HG03521 (cell line): ENCODE measurements around the gene SH2D2A.
A peak's percentile ranks its signal among the peaks of the same experiment; 100 is the strongest.

Source experiments
- ATAC-seq: cut with Tn5 transposase; IDR thresholded peaks from one replicate; pipeline ENCODE4 v1.9.1; 2021; ENCODE audit warnings: mild to moderate bottlenecking, moderate library complexity; ENCODE audit not compliant: unreplicated experiment

SH2D2A gene

DNA sequence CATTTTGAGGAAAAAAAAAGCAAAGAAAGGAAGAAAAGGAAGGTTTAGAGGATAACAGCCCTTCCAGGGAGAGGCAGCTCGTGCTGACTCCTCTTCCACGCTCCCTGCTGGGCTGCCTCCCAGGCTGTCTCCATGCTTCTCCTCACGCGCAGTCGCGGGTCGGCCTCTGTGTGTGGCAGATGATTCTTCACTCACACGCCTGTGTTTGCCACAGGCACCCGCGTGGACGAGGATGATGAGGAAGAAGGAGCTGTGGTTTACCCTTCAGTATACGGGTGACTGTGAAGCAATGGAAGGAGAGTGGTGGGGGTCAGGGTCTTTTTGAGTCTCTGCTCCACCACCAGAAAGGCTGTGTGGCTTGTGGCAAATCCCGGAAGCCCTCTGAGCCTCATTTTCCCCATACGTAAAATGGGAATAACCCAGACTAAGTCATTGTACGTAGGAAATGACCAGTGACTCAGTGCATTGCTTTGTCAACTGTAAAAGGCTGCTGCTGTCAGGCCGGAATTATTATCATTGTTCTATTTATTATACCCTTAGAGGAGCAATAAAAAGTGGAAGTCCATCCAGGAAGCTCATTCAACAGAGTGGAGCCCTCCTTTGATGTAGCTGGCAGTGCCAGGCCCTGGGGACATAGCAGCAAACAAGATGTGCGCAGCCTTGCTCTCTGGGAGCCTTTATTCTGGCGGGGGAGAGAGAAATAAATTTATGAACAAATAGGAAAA lies 11.9 kb upstream of the SH2D2A start:
- ATAC-seq, result no peak

- no peak for ATAC-seq
Observed at GRCh38 chr1:156826630-156827029, 10.0 kb upstream of the SH2D2A start.

DNA sequence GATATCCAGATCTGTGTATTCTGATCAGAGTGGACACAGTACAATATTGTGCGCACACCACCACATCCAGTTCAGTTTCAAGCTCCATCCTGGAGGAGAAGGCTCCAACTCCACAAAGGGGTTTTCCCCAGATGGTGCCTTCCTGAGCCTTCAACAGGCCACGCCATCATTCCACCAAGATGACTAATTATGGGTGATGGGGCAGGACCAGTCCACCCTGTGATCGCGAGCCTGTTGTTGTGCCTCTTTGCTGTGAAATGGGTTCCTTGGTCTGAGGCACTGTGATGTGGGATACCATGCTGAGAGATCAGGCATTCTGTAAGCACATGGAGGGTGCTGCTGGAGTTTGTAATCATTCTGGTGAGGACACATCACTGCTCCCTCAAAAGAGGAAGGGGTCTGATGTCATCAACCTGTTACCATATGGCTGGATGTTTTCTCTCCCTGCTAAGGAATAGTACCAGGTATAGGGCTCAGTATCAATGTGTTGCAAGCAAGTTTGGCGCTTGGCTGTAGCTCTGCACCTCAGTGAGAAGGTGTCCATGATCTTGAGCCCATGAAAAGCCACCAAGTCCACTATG lies 6.7 kb upstream of the SH2D2A start:
- no peak for ATAC-seq

DNA sequence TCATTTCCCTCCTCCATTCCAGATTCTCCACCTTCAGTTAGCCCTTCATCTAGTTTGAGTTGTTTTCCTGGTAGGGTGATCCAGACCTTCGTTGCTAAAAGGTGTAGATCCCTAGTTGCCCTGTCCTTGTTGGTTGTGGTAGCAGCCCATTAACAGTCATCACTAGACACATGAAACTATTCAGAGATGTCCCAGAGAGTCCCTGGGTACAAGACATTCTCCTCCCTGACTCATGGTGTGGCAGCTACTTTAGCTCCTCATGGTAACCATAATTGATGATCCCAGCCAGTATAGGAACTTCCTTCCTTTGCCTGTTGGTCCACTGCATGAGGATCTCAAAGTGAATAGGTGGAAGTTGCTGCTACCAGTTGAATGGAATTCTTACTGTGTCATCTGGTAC lies 6.0 kb upstream of the SH2D2A start:
- ATAC-seq, result no peak

- no peak for ATAC-seq
Observed at GRCh38 chr1:156821801-156822200, 5.2 kb upstream of the SH2D2A start.

DNA sequence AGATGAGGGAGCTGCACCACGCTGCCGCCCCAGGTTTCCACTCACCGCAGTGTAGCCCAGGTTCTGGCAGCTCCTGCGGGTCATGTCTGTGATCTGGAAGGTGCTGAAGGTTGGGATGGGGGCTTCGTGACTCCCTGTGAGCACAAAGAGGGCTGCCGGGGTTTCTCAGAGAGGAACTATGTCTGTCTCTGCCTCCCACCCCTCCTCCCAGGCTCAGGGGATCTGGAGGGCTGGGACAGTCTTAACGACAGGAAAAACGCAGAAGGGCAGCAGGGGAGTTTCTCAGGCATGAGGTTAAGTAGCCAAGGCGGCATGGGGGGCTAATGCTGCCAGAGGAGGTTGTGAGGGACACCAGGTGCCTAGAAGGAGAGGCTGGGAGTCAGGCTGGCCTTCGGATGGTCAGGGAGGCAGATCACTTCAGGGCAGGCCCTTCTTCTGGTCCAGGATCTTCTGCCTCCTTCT lies 656 bp downstream of the SH2D2A start:
- no peak for ATAC-seq

- ATAC-seq, result no peak
Observed at GRCh38 chr1:156815307-156815826, 1.3 kb downstream of the SH2D2A start.

DNA sequence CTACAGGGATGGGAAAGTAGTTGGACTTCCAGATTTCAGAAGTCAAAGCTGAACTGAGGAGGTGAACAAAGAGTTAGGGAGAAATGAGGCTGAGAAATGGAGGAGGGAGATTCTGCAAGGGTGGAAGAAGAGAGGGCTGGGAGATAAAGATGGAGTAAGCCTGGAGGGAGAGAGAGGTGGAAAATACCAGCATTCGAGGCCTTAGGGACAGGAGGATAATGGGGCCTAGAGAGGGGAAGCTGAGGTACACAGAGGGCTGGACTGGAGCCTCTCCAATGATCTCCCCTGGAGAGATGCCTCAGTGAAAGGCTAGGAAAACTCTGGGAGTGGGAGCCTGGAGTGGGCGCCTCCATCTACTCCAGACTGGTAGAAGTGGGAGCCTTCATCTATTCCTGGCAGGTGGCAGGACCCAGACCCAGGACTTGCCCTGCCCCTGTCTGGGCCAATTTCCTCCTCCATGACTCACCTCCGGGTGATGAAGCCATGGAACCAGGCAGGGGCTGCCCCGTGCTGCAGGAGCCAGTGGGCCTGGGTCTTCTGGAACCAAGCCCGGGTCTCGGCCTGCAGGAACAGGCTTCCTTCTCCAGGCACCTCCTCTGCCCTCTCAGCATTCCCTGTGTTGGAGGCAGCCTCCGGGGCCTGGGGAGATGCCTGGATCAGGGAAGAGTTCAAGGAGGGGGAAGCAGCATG lies 1.9 kb downstream of the SH2D2A start:
- no peak for ATAC-seq

DNA sequence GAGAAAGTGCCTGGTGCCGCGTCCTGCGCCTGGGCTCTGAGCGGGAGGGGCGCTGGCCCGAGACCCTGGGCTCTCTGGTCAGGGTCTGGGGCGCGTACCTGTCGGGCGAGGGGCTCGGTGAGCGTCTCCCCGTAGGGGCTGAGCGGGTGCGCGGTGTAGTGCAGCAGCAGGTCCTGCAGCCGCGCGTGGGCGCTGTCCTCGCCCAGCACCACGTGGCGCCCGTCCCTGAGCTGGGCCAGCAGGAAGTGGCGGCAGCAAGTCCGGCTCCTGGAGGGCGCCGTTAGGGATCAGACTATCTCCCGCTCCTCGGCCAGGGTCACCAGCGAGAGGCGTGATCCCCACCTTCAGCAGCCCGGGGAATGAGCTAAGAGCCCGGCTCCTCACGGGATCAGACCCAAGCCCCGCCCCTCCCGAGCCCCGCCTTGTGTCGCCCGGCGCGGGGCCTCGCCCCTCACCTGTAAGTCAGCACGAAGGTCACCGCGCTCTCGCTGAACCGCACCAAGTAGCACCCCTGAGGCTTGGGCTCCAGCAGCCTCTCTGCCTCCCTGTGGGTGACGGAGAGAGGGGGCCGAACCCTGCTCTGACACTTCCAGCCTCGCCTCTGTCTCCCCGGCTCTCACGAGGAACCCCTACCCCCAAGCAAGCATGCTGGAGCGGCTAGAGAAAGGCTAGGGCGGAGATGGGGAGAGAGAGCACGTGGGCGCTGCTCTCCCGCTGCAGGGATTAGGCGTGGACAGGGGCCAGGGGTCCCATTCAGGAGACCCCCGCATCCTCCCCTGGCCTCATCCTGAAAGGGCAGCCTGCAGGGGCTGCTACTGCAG lies 2.7 kb downstream of the SH2D2A start:
- ATAC-seq, result peak; percentile 36

DNA sequence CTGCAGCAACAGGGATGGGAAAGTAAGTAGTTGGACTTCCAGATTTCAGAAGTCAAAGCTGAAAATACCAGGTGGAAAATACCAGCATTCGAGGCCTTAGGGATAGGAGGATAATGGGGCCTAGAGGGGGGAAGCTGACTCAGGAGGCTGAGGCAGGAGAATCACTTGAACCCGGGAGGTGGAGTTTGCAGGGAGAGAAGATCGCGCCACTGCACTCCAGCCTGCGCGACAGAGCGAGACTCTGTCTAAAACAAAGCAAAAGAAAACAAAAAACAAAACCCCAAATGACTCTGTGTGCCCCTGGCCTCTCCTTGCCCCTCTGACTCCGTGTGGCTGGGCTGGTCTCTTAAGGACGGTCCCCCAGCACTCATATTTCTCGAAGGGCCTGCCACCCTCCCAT lies 3.4 kb downstream of the SH2D2A start:
- ATAC-seq, result no peak

DNA sequence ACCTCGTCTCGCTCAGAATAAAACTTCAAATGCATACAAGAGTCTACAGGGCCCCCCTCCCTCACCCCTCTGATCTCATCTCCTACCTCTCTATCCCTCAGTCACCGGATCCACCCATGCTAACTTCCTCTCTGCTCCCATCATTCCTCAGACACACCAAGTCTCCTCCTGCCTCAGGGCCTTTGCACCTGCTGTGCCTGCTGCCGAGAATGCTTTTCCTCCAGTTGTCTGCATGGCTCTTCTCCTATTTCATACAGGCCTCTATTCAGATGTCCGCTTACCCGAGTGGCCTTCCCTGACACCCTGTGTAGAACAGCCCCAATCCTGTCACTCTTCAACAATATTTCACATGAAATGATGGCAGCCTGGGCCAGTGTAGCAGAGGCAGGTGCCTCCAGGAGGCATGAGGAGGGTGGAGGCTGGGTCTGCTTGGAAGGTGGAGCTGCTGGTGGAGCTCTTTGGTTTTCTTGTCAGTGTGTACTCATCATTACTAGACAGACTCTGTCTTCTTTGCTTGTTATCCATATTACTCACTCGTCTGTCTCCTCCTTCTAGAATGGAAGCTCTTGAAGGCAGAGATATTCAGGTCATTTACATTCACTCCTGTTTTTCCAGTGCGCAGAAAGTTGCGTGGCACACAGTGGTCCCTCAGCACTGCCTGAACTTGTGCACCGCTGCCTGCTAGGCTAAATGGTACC lies 4.2 kb downstream of the SH2D2A start:
- no peak for ATAC-seq

GRCh38 chr1:156811168-156811567 lies 5.5 kb downstream of the SH2D2A start:
- ATAC-seq, result no peak

DNA sequence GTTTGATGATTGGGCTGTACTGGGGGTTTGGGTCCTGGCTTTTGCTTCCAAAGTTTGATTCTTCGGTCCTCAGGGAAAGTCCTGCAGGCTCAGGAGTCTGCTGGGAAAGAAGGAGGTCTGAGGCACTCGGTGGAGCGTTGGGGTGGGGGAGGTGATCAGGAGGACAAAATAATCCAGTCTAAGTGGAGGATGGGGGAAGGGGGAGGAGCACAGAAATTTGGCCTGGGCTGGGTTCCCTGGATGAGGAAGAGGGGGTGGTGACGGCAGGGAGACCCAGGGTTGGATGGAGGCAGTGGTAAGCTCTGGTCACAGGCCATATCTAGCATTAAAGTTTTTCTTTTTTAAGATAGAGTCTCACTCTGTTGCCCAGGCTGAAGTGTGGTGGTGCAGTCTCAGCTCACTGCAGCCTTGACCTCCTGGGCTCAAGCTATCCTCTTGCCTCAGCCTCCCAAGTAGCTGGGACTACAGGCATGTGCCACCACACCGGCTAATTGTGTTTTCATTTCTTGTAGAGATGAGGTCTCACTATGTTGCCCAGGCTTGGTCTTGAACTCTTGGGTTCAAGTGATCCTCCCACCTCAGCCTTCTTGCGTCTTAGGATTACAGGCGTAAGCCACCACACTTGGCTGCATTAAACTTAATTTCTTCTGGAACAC lies 6.8 kb downstream of the SH2D2A start:
- no peak for ATAC-seq

- ATAC-seq, result no peak
Observed at GRCh38 chr1:156809281-156809680, 7.4 kb downstream of the SH2D2A start.

DNA sequence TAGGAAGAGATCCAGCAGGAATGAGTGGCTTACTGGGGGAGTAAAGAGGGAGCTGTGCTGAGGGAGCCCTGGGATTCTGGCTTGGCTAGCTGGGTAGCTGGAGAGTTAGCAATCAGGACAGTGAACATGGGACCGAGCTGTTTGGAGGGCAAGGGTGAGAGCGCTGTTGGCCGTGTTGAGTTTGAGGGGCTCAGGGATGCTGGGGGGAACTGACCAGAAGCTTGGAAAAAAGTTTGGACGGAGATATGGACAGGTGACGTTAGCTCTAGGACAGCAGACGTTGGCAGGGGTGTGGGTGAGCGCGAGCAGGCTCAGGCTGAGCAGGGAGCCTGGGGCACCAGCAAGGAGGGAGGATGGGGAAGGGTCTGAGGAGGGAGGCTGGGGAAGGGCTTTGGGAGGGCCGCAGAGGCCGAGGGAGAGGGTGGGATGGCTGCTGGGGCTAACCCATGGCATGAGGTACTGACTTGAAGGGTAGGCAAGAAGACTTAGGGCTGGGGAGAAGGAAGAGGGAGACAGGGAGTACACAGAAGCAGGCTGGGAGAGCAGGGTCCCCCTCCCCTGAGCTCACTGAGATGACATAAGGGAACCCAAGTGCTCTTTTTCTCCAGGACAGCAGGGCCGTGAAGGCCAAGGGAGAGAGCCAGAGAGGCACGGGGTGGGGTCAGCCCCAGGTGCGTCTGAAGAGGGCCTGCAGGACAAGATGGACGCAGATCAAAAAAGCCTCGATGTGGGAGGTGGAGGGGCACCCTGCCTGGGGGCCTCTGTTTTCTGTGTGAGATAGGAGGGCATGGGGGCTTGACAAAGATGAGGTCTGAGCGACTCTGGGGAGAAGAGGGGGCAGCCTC lies 8.2 kb downstream of the SH2D2A start:
- no peak for ATAC-seq

GRCh38 chr1:156807627-156808026 lies 9.0 kb downstream of the SH2D2A start:
- no peak for ATAC-seq

- ATAC-seq, result no peak
Observed at GRCh38 chr1:156806512-156807440, 9.9 kb downstream of the SH2D2A start.
